HEK293T (cell line): ENCODE results near the gene AOPEP.

Experiments used
- FOXM1 ChIP-seq: fragments of 450-650 bp; IDR thresholded peaks from 2 replicates; pipeline ENCODE4 v1.6.1; 2017; ENCODE audit warnings: mild to moderate bottlenecking, borderline replicate concordance
- LEF1 ChIP-seq: fragments of 450-650 bp; IDR thresholded peaks from 2 replicates; pipeline ENCODE4 v1.6.1; 2017; ENCODE audit warnings: mild to moderate bottlenecking, borderline replicate concordance
- SP1 ChIP-seq: fragments of 450-650 bp; IDR thresholded peaks from 2 replicates; pipeline ENCODE4 v1.6.1; 2017

DNA sequence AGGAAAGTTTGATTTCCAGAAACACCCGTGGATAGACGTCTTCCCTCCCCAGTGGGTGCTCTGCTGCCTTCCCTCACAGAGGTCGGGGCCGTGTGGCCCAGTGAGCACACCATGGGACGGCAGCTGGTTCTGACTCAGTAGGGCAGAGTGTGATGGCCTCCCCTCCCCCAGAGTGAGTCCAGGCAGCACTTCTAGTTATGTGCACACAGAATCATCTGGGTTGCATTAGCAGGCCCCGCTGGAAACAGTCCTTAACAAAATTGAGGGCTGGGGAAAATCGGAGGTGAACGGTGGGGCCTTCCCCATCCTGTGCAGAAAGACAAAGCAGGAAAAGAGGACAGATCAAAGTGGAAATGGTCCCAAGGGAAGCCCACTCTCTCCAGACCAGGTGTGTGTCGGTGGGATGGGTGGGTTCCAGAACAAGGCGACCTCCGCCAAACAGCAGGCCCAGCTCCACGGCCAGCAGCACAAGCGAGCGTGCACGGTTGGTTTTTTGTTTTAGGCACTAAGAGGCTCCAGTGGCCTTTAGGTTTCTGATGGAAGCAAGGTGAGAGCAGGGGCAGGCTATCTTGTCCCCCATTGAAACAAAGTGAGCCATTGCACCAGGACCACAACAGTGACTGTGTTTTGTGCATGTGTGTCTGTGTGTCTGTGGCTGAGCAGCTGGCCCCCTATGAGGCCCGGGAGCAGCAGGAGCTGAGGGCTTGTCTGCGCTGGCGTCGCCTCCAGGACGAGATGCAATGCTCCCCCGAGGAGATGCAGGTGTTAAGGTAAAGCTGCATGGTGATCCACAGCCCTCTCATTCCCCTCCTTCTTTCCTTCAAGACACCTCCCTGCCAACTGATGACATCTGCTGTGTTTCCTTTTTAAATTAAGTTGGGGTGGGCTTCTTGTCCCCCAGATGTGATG, 201.5 kb downstream of the AOPEP start:
- TF ChIP-seq FOXM1: no peak
- TF ChIP-seq LEF1: no peak
- TF ChIP-seq SP1: no peak
